Breast epithelium (tissue), 3 donors: Measurements from ENCODE around the gene SYT14.

Source experiments
- CTCF ChIP-seq, 3 donors: fragments of 450-650 bp; IDR thresholded peaks; one replicate each; pipeline ENCODE4 v1.5.1; 2016 to 2017; ENCODE audit warnings: antibody characterized with exemption in 3 of 3, mild to moderate bottlenecking in 3 of 3, moderate library complexity in 3 of 3
- POLR2A ChIP-seq: fragments of 450-650 bp; IDR thresholded peaks from one replicate; pipeline ENCODE4 v1.6.1; 2016; ENCODE audit warnings: antibody characterized with exemption, mild to moderate bottlenecking, moderate library complexity

GRCh38 chr1:209890641-209891330 is 47.2 kb upstream of the SYT14 start:
- TF ChIP-seq CTCF (IDR thresholded peaks at IDR 0.05) (no peak), POLR2A (no peak)
